ENCODE measurements around the gene BBX. TPM values are rescaled to one million over a fixed set of nuclear protein-coding genes. Genes with fewer than 3 reads are reported as not detected.
A peak's percentile ranks its signal among the peaks of the same experiment; 100 is the strongest.

Gene BBX
- total RNA-seq = 28.6 and 31.6 TPM in 2 replicates

DNA sequence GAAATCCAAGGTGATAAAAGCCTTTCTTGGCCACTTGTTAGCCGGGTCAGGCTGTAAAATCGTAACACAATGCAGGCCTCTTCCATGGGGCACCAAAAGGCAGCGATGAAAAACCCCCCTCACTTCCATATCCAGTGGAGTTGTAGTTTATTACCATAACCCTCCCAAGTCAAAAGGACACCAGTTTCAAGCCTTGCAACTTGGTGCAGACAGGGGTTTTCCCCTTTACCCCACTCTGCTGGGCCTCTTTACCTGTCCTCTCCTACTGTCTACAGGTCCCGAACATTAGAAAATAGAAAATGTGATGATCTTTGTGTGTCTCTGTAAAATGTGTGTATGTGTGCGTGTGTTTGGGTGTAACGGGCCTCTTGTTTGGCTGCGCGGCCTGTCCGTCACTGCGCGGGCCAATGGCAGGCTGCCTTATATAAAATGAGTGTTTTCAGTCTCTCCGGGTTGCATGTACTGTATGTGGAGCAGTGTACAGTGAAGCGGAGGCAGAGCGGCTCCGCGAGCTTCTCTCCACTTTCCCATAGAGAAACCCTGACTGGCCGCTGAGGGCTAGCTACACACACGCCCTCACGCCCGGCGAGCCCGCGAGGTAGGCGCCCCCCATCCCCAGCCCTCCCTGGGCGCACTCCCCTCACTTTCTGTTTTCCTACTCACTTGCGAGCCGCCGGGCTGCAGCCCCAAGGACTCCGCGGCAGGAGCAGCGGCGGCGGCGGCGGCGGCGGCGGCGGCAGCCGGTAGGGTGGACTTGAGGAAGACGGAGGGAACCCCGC lies at the start of gene BBX:
BBX (plus strand) TSS at position 453 of the 779 bp plus-strand sequence. CDS start 187,499 bp downstream, outside the sequence.
- peak; percentile 98 for DNase-seq (ENCODE audit: low read depth in 2 of 2)

DNA sequence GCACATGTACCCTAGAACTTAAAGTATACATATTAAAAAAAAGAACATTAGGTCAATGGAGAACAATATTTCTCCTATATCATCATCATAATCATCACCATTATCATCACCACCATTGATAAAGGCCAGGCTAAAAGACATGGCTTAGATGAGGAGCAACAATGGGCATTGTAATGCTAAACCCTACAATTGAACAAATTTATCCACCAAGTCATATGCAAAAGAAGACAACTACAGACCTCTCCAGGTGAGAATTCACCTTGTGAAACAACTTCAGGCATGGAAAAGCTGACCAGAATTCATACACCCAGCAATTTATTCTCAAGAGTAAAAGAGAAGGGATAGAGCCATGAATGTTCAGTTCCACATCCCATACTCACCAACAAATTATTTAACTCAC lies 46.3 kb upstream of the BBX start:
- DNase-seq (ENCODE audit: low read depth in 2 of 2) = no peak

DNA sequence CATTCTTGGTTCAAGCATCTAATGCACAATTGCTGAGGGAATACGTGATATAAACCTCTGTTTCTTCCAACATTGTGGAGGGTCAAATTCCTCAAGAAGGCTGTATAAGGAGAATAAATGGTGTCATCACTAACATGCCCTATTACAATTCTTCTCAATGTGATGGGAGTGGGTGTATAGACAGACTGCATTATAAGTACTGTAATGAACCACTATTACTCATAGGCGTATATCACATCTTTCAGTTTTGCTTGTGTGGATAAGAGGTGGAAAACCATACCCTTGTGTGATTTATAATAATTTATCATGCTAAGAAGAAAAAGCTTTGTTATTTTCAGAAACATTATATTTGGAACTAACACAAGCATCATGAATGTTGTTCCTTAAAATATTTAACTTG lies 35.3 kb upstream of the BBX start:
- DNase-seq (ENCODE audit: low read depth in 2 of 2) = no peak

DNA sequence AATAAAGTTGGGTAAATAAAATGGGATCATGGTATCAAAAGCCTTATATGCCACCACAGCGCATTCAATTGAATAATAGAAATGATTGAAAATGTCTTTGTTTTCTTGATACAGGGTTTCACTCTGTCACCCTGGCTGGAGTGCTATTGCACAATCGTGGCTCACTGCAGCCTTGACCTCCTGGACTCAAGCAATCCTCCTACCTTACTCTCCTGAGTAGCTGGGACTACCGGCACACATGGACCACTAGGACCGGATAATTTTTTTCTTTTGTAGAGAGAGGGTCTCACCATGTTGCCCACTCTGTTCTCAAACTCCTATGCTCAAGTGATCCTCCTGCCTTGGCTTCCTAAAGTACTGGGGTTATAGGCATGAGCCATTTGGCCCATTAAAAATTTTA lies 33.8 kb upstream of the BBX start:
- DNase-seq (ENCODE audit: low read depth in 2 of 2) = no peak

DNA sequence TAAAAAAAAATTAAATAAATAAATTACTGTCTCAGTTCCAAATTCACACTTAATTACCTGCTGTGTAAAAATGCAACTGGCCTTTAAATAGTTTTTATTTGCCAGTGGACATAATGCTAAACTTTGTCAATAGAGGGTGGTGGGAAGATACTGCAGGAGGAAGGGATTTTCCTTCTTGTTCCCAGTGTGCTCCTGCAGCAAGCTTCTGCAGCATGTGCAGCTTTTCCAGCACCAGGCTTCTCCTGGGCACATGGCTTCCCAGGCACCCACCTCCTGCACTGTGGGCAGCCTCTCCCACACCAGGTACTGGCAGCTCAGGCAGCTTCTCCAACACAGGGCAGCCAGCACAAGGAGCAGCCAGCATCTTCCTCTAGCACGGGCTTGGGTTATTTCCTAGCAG lies 29.6 kb upstream of the BBX start:
- no peak for DNase-seq (ENCODE audit: low read depth in 2 of 2)

DNA sequence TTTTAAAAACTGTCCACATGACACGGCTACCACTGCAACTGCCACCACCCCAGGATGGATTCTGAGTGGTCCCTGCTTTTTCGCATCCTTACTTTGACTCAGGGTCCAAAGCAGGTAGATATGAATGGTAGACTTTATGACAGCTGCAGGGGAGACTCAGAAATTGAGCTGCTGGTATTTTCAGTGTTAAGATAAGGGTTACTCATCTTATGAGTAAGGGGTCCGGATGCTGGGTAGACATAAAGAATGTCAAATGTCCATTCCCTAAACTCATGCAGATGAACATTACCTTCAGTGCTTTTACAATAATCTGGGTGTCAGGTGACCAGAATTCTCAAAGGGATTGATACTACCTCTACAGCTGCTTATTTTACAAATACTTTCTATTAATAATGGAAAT lies 25.9 kb upstream of the BBX start:
- no peak for DNase-seq (ENCODE audit: low read depth in 2 of 2)

DNA sequence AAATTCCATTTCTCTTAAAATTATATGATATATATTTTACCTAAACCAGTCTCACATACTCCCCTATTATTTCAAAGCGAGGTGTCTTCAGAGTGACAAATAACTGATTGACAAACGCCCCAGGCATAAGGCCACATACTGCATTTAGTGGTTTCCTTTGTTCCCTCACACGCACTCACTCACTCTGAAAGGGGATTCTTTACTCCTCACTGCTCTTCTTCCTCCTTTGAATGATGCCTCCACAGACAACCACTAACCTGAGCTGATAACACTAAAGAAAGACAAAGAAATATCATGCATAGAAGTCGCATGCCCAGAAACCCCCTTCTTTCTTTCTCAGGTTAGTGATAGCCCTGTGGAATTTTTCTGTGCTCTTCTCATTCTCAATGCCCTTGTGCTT lies 24.1 kb upstream of the BBX start:
- no peak for DNase-seq (ENCODE audit: low read depth in 2 of 2)

DNA sequence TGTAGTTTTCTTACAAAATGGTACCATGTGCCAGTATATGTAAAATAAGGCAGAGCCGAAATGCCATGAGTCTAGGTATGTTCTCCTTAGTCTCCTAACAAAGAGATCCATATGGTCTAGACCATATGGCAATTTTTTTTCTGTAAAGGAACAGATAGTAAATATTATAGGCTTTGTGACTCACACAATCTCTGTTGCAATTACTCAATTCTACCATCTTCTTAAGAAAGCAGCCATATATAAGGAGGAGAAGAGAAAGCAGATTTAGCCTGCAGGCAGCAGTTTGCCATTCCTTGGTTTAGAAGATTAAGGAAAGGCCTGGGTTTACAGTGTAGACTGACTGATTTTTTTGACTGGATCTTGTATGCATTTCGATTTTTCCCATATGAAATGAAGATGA lies 16.3 kb upstream of the BBX start:
- no peak for DNase-seq (ENCODE audit: low read depth in 2 of 2)

DNA sequence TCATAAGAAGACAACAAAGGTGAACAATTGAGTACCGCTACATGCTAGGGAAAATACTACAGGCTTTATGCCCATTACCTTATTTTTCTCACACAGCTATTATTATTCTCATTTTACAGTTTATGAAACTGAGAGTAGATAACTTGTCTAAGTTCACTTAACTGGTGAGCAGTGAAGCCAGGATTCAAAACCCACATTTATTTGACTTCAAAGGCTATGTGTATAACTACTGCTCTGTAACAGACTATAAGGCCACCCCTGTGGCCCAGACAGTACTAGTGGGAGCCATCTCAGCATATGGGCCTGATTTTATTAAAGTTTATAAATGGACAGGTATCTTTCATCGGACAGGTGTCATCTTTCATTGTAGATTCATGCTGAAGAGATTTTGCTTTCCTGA lies 14.4 kb upstream of the BBX start:
- DNase-seq (ENCODE audit: low read depth in 2 of 2) = no peak

DNA sequence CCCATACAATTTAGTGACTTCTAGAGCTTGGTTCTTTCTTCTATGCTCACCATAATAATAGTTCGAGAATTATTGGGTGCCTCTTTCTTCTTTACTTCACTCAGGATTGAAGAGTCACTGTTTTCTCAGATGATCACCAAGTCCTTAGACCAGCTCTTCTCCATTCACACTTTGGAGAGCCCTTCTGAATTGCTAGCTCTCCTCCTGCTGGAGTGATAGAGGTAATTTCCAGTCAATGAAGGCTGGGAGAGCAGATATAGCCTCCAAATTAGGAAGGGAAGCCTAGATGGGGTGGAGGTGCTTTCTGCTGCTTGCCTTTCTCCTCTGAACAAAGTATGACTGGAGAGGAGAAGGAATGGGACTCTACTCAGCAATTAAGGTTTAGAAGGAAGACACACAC lies 10.7 kb upstream of the BBX start:
- no peak for DNase-seq (ENCODE audit: low read depth in 2 of 2)

DNA sequence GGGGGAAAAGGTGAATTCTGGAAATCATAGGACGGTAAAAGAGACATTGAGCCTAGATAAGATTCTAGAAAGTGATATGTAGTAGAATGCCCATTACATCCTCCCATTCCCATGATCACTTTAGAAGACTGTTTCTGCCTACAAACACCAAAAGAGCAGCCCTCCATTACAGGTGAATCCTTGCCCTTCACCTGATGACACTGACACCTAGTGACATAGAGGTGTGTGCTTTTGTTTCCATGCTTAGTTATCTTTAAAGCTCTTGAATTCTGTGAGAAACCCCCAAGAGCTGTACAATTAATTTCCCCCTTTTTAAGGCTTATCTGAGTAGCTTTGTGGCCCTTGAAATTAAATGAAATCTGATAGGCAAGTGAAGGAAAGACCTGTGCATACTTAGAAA lies 8.3 kb upstream of the BBX start:
- DNase-seq (ENCODE audit: low read depth in 2 of 2) = no peak

DNA sequence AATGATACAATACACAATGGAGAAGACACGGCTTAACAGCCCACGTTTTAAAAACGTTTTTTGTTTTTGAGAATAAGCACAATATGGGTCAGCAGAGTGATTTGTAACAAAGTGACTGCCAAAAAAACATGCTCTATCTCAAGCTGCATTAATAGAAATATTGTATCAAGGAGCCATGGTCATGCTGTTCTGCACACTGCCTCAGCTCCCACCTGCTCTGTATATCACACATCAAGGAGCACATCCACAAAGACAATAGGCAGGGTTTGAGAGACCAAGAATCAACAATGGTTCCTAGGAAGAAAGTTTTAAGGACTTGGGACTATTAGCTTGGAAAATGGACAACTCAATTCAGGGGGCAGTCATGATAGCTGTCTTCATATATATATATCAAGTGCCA lies 6.3 kb upstream of the BBX start:
- DNase-seq (ENCODE audit: low read depth in 2 of 2) = no peak

DNA sequence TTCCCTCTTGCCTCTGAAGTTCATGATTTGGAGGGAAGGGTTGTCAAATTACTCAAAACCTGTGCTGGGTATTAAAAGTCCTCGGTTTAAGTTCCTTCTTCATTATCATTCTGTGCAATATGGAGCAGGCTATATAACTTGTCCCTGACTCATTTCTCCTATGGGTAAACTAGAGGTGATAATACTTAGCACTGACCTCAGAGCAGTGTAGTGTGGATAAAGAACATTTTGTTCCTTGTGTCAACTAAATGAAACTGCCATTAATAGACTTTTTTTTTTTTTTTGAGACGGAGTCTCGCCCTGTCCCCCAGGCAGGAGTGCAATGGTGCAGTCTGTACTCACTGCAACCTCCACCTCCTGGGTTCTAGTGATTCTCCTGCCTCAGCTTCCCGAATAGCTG lies 2.2 kb upstream of the BBX start:
- no peak for DNase-seq (ENCODE audit: low read depth in 2 of 2)

DNA sequence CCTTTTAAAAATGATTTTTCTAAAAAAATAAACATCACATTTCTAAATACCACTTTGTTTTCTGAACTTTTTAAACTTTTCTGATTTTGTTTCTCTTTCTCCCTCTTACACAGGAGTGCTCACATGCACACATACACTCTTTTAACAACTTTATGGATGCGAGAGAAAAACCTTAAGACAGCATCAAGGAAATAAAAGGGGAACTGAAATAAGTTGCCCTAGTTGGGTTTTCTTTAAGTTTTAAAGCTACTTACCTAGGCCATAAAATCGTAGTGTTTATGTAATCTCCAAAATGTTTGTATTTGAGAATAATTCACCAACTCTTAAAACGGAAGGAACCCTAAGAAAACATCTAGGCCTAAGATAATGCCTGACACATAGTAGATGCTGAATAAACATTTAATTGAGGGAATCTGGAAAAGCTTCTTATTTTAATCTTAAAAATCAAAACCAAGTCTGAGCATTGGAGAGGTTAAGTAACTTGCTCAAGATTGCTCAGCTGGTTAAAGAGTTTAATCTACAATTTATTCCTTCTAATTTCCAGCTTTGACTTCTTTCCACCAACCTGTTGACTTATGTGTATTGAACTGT lies 1.2 kb upstream of the BBX start:
- DNase-seq (ENCODE audit: low read depth in 2 of 2) = no peak

DNA sequence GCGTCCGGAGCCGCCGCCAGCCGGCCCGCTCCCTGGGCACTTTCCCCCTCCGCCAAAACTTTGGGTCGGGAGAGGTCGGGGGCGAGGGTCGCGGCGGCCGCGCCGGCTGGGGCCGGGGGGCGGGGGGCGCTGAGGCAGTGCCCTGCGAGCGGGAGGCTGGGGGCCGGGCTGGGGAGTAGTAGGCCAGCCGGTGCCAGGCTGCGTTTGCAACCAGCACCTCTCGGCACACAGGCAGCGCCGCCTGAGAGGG lies 452 bp downstream of the BBX start:
- DNase-seq (ENCODE audit: low read depth in 2 of 2) = peak in 1 of 2 donors; percentile 57

DNA sequence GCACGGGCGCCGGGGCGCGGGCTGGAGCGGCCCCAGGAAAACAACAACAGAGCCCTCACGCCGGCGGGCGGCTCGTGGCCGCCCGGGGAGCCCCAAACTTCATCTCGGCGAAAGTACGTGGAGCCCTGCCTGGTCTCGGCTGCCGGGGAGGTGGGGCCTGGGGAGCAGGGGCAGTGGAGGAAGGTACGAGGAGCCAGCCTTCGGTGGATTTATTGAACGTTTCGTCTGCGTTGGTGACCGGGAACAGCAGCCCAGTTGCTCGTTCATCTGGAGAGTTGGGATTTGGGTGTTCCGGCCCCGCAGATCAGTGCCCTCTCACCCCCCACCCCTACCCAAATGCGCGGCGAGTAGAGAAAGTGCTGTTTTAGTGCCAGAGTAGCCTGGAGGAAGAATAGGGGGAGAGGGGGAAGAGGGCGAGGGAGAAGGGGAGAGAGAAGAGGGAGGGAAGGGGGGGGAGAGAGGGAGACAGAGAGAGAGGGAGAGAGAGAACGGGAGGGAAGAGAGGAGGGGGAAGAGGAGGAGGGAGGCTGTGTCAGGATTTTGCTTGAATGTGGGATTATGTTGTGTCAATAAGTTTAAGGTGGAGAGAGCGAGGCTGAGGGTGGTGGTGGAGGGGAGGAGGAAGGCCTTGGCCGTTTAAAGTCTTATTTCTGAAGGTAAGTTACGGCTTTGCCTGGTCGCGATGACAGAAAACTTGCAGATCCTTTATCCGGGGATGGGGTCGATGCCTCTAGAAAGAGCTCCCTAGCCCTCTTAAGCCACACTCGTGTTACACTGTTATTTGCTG lies 970 bp downstream of the BBX start:
- DNase-seq (ENCODE audit: low read depth in 2 of 2) = peak; percentile 41 to 48

DNA sequence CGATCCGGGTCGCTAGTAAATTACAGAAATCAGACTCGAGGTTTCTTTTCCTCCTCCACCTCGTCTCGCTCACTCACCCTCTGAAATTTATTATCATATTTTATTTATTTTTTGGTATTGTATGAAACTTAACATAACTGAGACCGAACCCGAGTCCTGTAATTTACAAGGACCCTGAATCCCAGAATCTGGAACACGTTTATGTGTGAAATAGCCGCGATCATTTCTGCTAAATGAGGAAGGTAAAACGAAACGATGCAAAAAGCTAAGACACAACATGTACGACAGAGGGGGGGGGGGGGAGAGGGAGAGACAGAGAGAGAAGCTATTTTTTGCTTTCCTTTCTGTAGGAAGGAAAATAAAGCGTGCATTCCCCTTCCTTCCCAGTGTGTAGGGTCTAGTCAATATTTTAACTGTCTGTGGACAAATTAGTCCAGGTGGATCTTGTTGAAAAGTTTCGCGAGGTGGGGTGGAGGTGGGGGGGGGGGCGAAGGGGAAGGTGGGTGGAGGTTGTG lies 1.6 kb downstream of the BBX start:
- DNase-seq (ENCODE audit: low read depth in 2 of 2) = peak; percentile 26 to 30

DNA sequence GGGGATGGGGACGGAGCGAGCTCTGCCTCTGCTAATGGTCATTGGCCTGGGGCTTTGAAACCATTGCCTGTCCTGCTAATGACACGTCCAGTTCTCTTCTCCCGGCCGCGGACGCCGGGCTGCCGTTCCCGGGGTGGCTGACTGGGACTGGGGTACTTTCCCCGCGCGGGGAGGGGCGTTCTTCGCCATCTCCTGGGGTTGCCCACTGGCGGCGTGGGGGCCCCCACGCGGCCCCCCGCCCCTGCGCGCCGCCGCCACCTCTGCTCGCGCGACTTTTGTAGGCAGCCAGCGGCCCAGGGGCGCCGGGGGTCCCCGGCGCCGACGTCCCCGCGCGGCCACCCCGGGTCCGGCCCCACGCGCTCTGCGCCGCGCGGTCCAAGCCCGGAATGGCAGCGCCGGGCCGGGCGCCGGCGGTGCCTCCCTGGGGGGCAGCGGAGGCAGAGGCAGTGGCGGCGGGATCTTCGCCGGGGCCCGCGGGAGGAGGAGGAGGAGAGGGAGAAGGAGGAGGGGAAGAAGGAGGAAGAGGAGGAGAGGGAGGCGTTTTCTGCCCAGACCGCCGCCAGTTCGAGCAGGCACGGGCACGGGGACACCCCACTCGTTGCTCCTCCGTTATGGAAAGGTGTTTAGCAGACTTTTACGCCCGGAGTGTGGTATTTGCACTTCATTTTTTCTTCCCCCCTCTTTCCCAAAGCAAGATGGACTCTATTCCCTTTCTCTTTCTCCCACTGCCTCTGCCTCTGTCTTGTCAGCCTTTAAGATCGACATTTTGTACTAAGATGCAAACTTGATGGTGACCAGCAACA lies 2.3 kb downstream of the BBX start:
- DNase-seq (ENCODE audit: low read depth in 2 of 2) = peak; percentile 59 to 61

DNA sequence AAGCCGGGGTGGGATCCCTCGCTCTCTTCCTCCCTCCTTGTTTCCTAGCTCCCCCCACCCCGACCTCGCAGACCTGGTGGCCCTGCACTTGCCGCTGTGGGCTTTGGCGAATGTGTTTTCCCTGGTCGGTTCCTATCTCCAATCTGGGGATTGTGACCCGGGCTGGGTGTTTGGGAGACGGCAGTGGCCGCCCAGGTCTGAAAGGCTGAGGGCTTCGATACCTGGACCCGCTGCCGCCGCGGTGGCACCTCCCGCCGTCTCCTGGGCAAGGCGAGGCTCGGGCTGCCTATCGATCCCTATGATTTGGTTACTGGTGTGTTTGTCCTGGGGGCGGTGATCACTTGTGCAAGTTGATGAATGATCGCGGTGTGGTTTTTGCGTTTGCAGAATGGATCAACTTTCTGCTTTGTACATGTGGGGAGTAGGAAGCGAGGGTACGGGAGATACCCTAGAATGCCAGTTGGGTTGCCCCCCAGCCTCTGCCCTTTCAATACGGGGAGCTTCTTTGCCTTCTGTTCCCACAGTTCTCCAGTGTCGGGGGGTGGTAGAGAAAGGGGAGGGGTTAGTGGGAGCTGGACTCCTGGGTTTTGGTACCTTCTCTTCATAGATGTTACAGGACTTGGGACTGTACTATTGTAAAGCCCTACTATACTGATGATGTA lies 3.0 kb downstream of the BBX start:
- DNase-seq (ENCODE audit: low read depth in 2 of 2) = peak; percentile 5 to 21

DNA sequence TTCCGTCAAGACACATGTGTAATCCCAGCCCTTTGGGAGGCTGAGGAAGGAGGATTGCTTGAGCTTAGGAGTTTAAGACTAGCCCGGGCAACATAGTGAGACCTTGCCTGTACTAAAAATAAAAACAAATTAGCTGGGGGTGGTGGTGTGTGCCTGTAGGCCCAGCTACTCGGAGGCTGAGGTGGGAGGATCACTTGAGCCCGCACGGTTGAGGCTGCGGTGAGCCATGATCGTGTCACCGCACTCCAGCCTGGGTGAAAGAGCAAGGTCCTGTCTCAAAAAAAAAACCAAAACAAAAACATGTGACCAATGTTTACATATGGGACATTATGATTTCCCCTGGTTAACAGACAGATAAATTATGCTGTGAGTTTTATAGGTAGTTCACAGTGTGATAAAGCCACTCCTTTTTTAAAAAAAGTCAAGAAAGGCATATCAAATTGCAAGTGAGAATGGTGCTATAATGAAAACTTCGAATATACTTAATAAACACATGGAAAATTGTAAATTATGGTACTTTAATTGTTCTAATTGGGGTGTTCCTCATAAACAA lies 9.2 kb downstream of the BBX start:
- DNase-seq (ENCODE audit: low read depth in 2 of 2) = no peak

DNA sequence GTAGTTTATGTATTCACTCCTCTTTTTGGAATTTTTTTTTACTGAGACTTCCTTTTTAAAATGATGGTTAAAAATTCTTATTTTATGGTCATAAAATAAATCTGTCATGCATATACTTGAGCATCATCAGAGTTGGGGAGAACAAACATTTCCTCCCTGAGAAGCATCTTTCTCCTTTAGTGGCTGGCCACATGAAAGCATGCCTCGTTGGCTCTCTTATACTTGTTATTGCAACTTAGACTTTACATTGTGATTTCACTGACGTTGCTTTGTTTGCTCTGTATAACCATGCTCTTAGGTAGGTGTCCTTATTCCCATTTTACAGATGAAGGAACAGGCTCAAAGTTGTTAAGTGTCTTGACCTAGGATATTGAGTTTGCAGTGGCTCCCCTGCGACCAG lies 18.1 kb downstream of the BBX start:
- no peak for DNase-seq (ENCODE audit: low read depth in 2 of 2)
